ENCODE measurements around the gene TCF7L2.

The TCF7L2 gene

GRCh38 chr10:113017376-113017775 is 67.3 kb downstream of the TCF7L2 start:
- DNase-seq (ENCODE audit: low read depth) = no peak
- H3K4me3 ChIP-seq (ENCODE audit: control insufficient read depth, low read depth, low read length) = no peak overlapping the region
- TF ChIP-seq CTCF (IDR thresholded peaks at IDR 0.05; ENCODE audit: control insufficient read depth, insufficient read depth, low read depth, low read length, missing control alignments) = no peak

- no peak for TF ChIP-seq CTCF (IDR thresholded peaks at IDR 0.05; ENCODE audit: control insufficient read depth, insufficient read depth, low read depth, low read length, missing control alignments)
- no peak for DNase-seq (ENCODE audit: low read depth)
These were observed 68.0 kb downstream of the TCF7L2 start for GRCh38 chr10:113018034-113018433.

GRCh38 chr10:113019096-113019495 is 69.0 kb downstream of the TCF7L2 start:
- no peak for DNase-seq (ENCODE audit: low read depth)
- no peak for TF ChIP-seq CTCF (IDR thresholded peaks at IDR 0.05; ENCODE audit: control insufficient read depth, insufficient read depth, low read depth, low read length, missing control alignments)

More at GRCh38 chr10:113018034-113018433, 68.0 kb downstream of the TCF7L2 start:
- H3K4me3 ChIP-seq (ENCODE audit: control insufficient read depth, low read depth, low read length) = no peak overlapping the region

GRCh38 chr10:113019692-113020474 is 69.8 kb downstream of the TCF7L2 start:
- no peak for TF ChIP-seq CTCF (IDR thresholded peaks at IDR 0.05; ENCODE audit: control insufficient read depth, insufficient read depth, low read depth, low read length, missing control alignments)
- no peak overlapping the region for H3K4me3 ChIP-seq (ENCODE audit: control insufficient read depth, low read depth, low read length)
- no peak for DNase-seq (ENCODE audit: low read depth)

More at GRCh38 chr10:113019096-113019495, 69.0 kb downstream of the TCF7L2 start:
- H3K4me3 ChIP-seq (ENCODE audit: control insufficient read depth, low read depth, low read length) = no peak overlapping the region

- DNase-seq (ENCODE audit: low read depth) = no peak
- TF ChIP-seq CTCF (IDR thresholded peaks at IDR 0.05; ENCODE audit: control insufficient read depth, insufficient read depth, low read depth, low read length, missing control alignments) = no peak
These were observed 70.4 kb downstream of the TCF7L2 start for GRCh38 chr10:113020475-113020753.

GRCh38 chr10:113020838-113021237 is 70.8 kb downstream of the TCF7L2 start:
- TF ChIP-seq CTCF (IDR thresholded peaks at IDR 0.05; ENCODE audit: control insufficient read depth, insufficient read depth, low read depth, low read length, missing control alignments) = no peak
- no peak for DNase-seq (ENCODE audit: low read depth)
- no peak overlapping the region for H3K4me3 ChIP-seq (ENCODE audit: control insufficient read depth, low read depth, low read length)

More at GRCh38 chr10:113020475-113020753, 70.4 kb downstream of the TCF7L2 start:
- no peak overlapping the region for H3K4me3 ChIP-seq (ENCODE audit: control insufficient read depth, low read depth, low read length)

All from AG09309 (cell line).